Measurements from ENCODE around the gene SAA2.

- TF ChIP-seq POLR2A (IDR thresholded peaks at IDR 0.05), result peak; percentile 18
- TF ChIP-seq, protein P1, sequence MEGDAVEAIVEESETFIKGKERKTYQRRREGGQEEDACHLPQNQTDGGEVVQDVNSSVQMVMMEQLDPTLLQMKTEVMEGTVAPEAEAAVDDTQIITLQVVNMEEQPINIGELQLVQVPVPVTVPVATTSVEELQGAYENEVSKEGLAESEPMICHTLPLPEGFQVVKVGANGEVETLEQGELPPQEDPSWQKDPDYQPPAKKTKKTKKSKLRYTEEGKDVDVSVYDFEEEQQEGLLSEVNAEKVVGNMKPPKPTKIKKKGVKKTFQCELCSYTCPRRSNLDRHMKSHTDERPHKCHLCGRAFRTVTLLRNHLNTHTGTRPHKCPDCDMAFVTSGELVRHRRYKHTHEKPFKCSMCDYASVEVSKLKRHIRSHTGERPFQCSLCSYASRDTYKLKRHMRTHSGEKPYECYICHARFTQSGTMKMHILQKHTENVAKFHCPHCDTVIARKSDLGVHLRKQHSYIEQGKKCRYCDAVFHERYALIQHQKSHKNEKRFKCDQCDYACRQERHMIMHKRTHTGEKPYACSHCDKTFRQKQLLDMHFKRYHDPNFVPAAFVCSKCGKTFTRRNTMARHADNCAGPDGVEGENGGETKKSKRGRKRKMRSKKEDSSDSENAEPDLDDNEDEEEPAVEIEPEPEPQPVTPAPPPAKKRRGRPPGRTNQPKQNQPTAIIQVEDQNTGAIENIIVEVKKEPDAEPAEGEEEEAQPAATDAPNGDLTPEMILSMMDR (IDR thresholded peaks at IDR 0.05), result no peak
Measured at GRCh38 chr11:18288911-18289310, 40.4 kb upstream of the SAA2 start.
